Transverse colon (tissue), 4 donors: ENCODE results near the gene SART3. TPM values are rescaled to one million over a fixed set of nuclear protein-coding genes. Genes with fewer than 3 reads are reported as not detected.

Experiments used
- DNase-seq: peaks from one replicate; pipeline ENCODE4 v3.0.0-alpha.2; 2019
- H3K27ac ChIP-seq, 4 donors: fragments of 200-600 bp; sonication (generic); 2 replicates each; pipeline ENCODE4 v1.5.1; 2016 to 2018; ENCODE audit warnings: inconsistent platforms in 4 of 4
- H3K27me3 ChIP-seq: fragments of 200-600 bp; sonication (generic); 2 replicates; pipeline ENCODE4 v1.5.1; 2017; ENCODE audit warnings: inconsistent platforms
- H3K36me3 ChIP-seq, 4 donors: fragments of 200-600 bp; sonication (generic); 2 replicates each; pipeline ENCODE4 v1.5.1; 2017 to 2019; ENCODE audit warnings: inconsistent platforms in 4 of 4
- H3K4me1 ChIP-seq, 4 donors: fragments of 200-600 bp; sonication (generic); 2 replicates each; pipeline ENCODE4 v1.5.1; 2017 to 2020; ENCODE audit warnings: inconsistent platforms in 4 of 4
- H3K4me3 ChIP-seq, 4 donors: fragments of 200-600 bp; sonication (generic); 1 replicate in 1 of 4; 2 replicates in 3 of 4; pipeline versions ENCODE4 v1.5.1 to v1.6.1; 2017 to 2019; ENCODE audit warnings: inconsistent platforms in 4 of 4
- H3K9me3 ChIP-seq, 2 donors: fragments of 200-600 bp; sonication (generic); 2 replicates each; pipeline ENCODE4 v1.5.1; 2017 to 2019; ENCODE audit warnings: inconsistent platforms in 2 of 2
- EP300 ChIP-seq: sonication (generic); formaldehyde crosslinking; IDR thresholded peaks from one replicate; pipeline ENCODE4 v1.6.1; 2017; ENCODE audit warnings: antibody characterized with exemption, low read depth
- POLR2A ChIP-seq: fragments of 450-650 bp; IDR thresholded peaks from one replicate; pipeline ENCODE4 v1.6.1; 2016; ENCODE audit warnings: antibody characterized with exemption, mild to moderate bottlenecking, moderate library complexity
- POLR2AphosphoS5 ChIP-seq, 3 donors: sonication (generic); formaldehyde crosslinking; IDR thresholded peaks; one replicate each; pipeline ENCODE4 v1.6.1; 2016; ENCODE audit warnings: antibody characterized with exemption in 3 of 3
- WGBS, 2 donors: methylation state at CpG; one replicate each; pipeline ENCODE4 v1.1.5; 2018; ENCODE audit warnings: low coverage in 1 of 2; 5-methylcytosine and 5-hydroxymethylcytosine counted together
- in situ Hi-C, 4 donors: fragments of 200-750 bp; cut with MboI; loops; one replicate each; pipeline versions ENCODE4 v1.15.0 to v1.15.1; 2017; ENCODE audit warnings: low sequenced_read_pairs in 3 of 4, low pct_ligation_motif_present in 1 of 4, low pct_unique_long_range_greater_than_20kb in 1 of 4
- intact Hi-C: fragments of 100-400 bp; cut with DNase I; formaldehyde crosslinking; loops from one replicate; pipeline ENCODE4 v1.15.1; 2023; ENCODE audit warnings: low total_unique reads
- total RNA-seq, 4 donors: library from RNA; depleted of rRNA; stranded (reverse); fragments of >200 nt; gene quantifications; one replicate each; pipeline ENCODE4 v1.1.0, GENCODE V29; 2016
- TF ChIP-seq, protein P1 (sequence below), 5 experiments: fragments of 200-600 bp in 3 of 5; fragments of 450-650 bp in 2 of 5; sonication (generic) in 3 of 5; IDR thresholded peaks; 1 replicate in 2 of 5; 2 replicates in 3 of 5; pipeline ENCODE4 v1.5.1; 2016 to 2017; ENCODE audit warnings: antibody characterized with exemption in 5 of 5, inconsistent platforms in 3 of 5, mild to moderate bottlenecking in 2 of 5, moderate library complexity in 1 of 5

Gene SART3
- total RNA-seq, 4 donors from 2014 or later: 25.3 to 177 (median 77.4) TPM

DNA sequence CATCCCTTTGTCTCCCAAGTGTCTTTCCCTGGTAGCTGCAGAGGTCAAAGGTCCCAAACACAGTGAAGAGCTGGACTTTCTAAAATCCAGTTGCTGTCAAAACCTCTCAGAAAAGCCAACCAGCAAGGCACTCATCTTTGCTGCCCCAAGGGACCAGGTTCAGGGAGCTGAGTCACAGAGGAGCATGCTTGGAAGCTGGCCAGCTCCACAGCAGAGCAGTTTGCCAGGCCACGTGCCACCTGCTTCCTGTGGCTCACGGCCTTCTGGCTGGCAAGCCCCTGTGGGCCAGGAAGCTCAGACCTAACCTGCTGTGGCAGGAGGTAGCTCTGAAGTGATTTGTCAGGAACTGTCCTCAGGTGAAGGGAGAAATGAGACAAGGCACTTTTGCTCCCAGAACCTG is 5.0 kb upstream of the SART3 start:
- Histone ChIP-seq H3K4me3 (no peak overlapping the region), H3K4me1 (peaks cover 4 to 53% (median 20%) of the 10 kb centered on the region in 4 donors), H3K27ac (peak overlapping the region; percentile 53 to 74 (median 63)), H3K9me3 (no peaks in the 10 kb centered on the region), H3K27me3 (no peaks in the 10 kb centered on the region), H3K36me3 (peaks cover 0 to 51% (median 20%) of the 10 kb centered on the region in 4 donors)
- TF ChIP-seq, protein P1, sequence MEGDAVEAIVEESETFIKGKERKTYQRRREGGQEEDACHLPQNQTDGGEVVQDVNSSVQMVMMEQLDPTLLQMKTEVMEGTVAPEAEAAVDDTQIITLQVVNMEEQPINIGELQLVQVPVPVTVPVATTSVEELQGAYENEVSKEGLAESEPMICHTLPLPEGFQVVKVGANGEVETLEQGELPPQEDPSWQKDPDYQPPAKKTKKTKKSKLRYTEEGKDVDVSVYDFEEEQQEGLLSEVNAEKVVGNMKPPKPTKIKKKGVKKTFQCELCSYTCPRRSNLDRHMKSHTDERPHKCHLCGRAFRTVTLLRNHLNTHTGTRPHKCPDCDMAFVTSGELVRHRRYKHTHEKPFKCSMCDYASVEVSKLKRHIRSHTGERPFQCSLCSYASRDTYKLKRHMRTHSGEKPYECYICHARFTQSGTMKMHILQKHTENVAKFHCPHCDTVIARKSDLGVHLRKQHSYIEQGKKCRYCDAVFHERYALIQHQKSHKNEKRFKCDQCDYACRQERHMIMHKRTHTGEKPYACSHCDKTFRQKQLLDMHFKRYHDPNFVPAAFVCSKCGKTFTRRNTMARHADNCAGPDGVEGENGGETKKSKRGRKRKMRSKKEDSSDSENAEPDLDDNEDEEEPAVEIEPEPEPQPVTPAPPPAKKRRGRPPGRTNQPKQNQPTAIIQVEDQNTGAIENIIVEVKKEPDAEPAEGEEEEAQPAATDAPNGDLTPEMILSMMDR (IDR thresholded peaks at IDR 0.05): no peak
- TF ChIP-seq POLR2AphosphoS5 (IDR thresholded peaks at IDR 0.05): peak; percentile 26 to 49 (median 29)
- intact Hi-C loops: loop anchor here (10.0 kb wide), 1 partner anchor 1611 kb away; the partner anchor contains the start of gene TMEM263
- peak; percentile 84 for DNase-seq
- in situ Hi-C loops: loop anchor here in 3 of 4 donors (5.0 to 25.0 kb wide), 4 partner anchors 49 to 521 kb away; partner anchors contain the start of genes ALKBH2 (in 2 of the 3) and UNG (in 2 of the 3)
- WGBS, 2 donors: 23% methylated on average over 2 of the region's 2 CpGs; no CpG with 5 or more reads in 1 of the 2 donors

DNA sequence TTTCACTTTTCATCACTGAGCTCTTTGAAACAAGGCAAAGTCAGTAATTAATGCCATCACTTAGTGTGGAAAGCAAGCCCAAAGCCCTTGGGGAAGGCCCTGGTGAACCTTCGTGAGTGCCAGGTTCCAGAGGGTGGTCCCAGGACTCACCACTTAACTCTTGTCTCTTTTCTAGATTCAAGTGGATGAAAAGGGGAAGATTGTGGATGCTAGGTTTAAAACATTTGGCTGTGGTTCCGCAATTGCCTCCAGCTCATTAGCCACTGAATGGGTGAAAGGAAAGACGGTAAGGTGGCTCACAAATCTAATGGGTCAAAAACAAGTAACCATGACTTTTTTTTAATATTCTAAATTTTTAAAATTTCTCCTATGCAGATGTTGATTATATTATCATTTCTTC is 4.2 kb upstream of the SART3 start:
- TF ChIP-seq POLR2A (no peak), EP300 (no peak), POLR2AphosphoS5 (IDR thresholded peaks at IDR 0.05) (no peak)
- TF ChIP-seq, protein P1 (IDR thresholded peaks at IDR 0.05): no peak
- Histone ChIP-seq H3K36me3 (peaks cover 0 to 51% (median 20%) of the 10 kb centered on the region in 4 donors), H3K27me3 (no peaks in the 10 kb centered on the region), H3K4me3 (no peak overlapping the region), H3K27ac (peak overlapping the region; percentile 11 to 98 (median 75)), H3K9me3 (no peaks in the 10 kb centered on the region), H3K4me1 (peaks cover 4 to 55% (median 23%) of the 10 kb centered on the region in 4 donors)
- WGBS, 2 donors: 81 to 95% methylated on average over 3 of the region's 3 CpGs
- DNase-seq: no peak
- in situ Hi-C loops: loop anchor here in 3 of 4 donors (5.0 to 25.0 kb wide), 4 partner anchors 50 to 522 kb away; partner anchors contain the start of genes ALKBH2 (in 2 of the 3) and UNG (in 2 of the 3)
- intact Hi-C loops: loop anchor here (10.0 kb wide), 1 partner anchor 1610 kb away; the partner anchor contains the start of gene TMEM263

DNA sequence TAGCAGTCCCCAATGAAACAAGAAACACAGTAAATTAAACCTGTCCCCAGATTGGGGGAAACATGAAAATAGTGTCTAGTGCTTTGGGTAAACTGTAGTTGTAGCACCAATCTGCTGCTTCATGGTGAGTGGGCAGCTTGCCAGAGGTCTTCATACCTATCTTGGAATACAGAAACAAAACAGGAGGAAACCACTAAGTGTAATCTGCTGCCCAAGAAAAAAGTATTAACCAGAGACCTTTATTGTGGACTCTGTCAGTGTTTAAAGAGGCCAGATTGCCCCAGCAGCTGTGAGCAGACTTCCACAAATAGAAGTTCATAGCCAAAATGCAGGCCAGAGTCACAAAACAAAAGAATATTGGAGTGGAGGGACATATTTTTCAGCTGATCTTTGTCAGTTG is 3.8 kb upstream of the SART3 start:
- peak overlapping the region in 3 of 4 donors; percentile 11 to 98 (median 97) for H3K27ac ChIP-seq
- DNase-seq: no peak
- H3K9me3 ChIP-seq: no peaks in the 10 kb centered on the region
- no peak for TF ChIP-seq POLR2A
- no peak for TF ChIP-seq POLR2AphosphoS5 (IDR thresholded peaks at IDR 0.05)
- no peak for TF ChIP-seq EP300
- TF ChIP-seq, protein P1 (IDR thresholded peaks at IDR 0.05): no peak
- intact Hi-C loops (loop anchor here (5.0 to 10.0 kb wide), 3 partner anchors 53 to 1610 kb away; partner anchors contain the start of gene TMEM263), in situ Hi-C loops (loop anchor here in 3 of 4 donors (5.0 to 25.0 kb wide), 4 partner anchors 50 to 523 kb away; partner anchors contain the start of genes ALKBH2 (in 2 of the 3) and UNG (in 2 of the 3))
- H3K4me1 ChIP-seq: peaks cover 7 to 59% (median 27%) of the 10 kb centered on the region in 4 donors
- H3K36me3 ChIP-seq: peaks cover 0 to 50% (median 20%) of the 10 kb centered on the region in 4 donors
- H3K4me3 ChIP-seq: no peak overlapping the region
- no peaks in the 10 kb centered on the region for H3K27me3 ChIP-seq

DNA sequence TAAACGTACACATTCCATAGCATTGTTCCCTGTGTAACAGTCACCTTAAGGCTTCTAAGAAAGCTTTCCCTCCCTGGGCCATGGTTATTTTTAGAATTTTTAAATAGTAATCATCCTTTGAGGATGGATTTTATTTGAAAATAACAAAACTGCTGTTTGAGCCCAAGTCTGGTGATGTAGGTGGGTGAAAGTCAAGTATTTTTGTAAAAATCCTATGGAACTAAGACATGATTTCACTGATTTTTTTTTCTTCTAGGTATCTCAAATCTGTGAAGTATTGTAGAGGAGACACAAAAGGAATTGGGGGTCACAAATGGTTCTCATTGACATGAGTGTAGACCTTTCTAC is 2.8 kb upstream of the SART3 start:
- peak overlapping the region; percentile 90 to 98 (median 96) for H3K27ac ChIP-seq
- in situ Hi-C loops: loop anchor here in 3 of 4 donors (10.0 to 25.0 kb wide), 3 partner anchors 51 to 524 kb away; partner anchors contain the start of genes ALKBH2 (in 2 of the 3) and UNG (in 2 of the 3)

More for the DNA sequence above, 2.8 kb upstream of the SART3 start:
- Histone ChIP-seq H3K4me1 (peaks cover 14 to 67% (median 35%) of the 10 kb centered on the region in 4 donors), H3K27me3 (no peaks in the 10 kb centered on the region), H3K36me3 (peaks cover 0 to 41% (median 20%) of the 10 kb centered on the region in 4 donors), H3K9me3 (no peaks in the 10 kb centered on the region), H3K4me3 (peak overlapping the region in 2 of 4 donors; percentile 71 to 94)
- WGBS, 2 donors: 0% methylated on average over 1 of the region's 1 CpG; no CpG with 5 or more reads in 1 of the 2 donors
- TF ChIP-seq POLR2A: no peak
- TF ChIP-seq, protein P1 (IDR thresholded peaks at IDR 0.05): no peak
- DNase-seq: no peak
- intact Hi-C loops: loop anchor here (5.0 to 10.0 kb wide), 3 partner anchors 54 to 1609 kb away; partner anchors contain the start of gene TMEM263
